Fibroblast of peridontal ligament (primary cell): ENCODE measurements around the gene RPS6KA3.
"Not testable (repeated sequence)": the region's sequence is repeated elsewhere in the genome, so short reads cannot be mapped to it uniquely, and the experiment has no call there.

Experiments used
- DNase-seq: peaks from one replicate; pipeline ENCODE4 v3.0.0-alpha.2; 2010; ENCODE audit errors: extremely low read depth

Gene RPS6KA3

GRCh38 chrX:20224814-20225487, 41.8 kb downstream of the RPS6KA3 start:
- DNase-seq, result peak; percentile 41

GRCh38 chrX:20221902-20222301, 44.8 kb downstream of the RPS6KA3 start:
- peak; percentile 66 for DNase-seq

- DNase-seq, result peak; percentile 17
Observed at GRCh38 chrX:20218836-20219505, 47.7 kb downstream of the RPS6KA3 start.

- no peak for DNase-seq
Observed at GRCh38 chrX:20217906-20218305, 48.8 kb downstream of the RPS6KA3 start.

- peak; percentile 73 for DNase-seq
Observed at GRCh38 chrX:20217271-20217670, 49.4 kb downstream of the RPS6KA3 start.

GRCh38 chrX:20215565-20215964, 51.1 kb downstream of the RPS6KA3 start:
- no peak for DNase-seq

- DNase-seq, result no peak
Observed at GRCh38 chrX:20212486-20213089, 54.1 kb downstream of the RPS6KA3 start.

GRCh38 chrX:20211261-20211786, 55.4 kb downstream of the RPS6KA3 start:
- no peak for DNase-seq

- no peak for DNase-seq
Observed at GRCh38 chrX:20205927-20206708, 60.6 kb downstream of the RPS6KA3 start.

GRCh38 chrX:20204351-20204750, 62.4 kb downstream of the RPS6KA3 start:
- DNase-seq, result no peak

GRCh38 chrX:20197641-20198210, 69.0 kb downstream of the RPS6KA3 start:
- DNase-seq, result peak; percentile 23

GRCh38 chrX:20189171-20189570, 77.5 kb downstream of the RPS6KA3 start:
- no peak for DNase-seq

GRCh38 chrX:20181598-20182329, 84.9 kb downstream of the RPS6KA3 start:
- no peak for DNase-seq

- no peak for DNase-seq
Observed at GRCh38 chrX:20177093-20177492, 89.6 kb downstream of the RPS6KA3 start.

GRCh38 chrX:20173856-20174255, 92.9 kb downstream of the RPS6KA3 start:
- DNase-seq, result no peak

GRCh38 chrX:20173313-20173712, 93.4 kb downstream of the RPS6KA3 start:
- no peak for DNase-seq

GRCh38 chrX:20171887-20172286, 94.8 kb downstream of the RPS6KA3 start:
- DNase-seq, result no peak

- not testable (repeated sequence) for DNase-seq
Observed at GRCh38 chrX:20162516-20162915, 104.2 kb downstream of the RPS6KA3 start.

- DNase-seq, result no peak
Observed at GRCh38 chrX:20159797-20160385, 106.8 kb downstream of the RPS6KA3 start.

- DNase-seq, result no peak
Observed at GRCh38 chrX:20151689-20152088, 115.0 kb downstream of the RPS6KA3 start.

GRCh38 chrX:20149326-20149725, 117.4 kb downstream of the RPS6KA3 start:
- no peak for DNase-seq
